HEK293T (cell line): ENCODE results near the gene STON2.

Experiments
- BHLHE40 ChIP-seq: fragments of 450-650 bp; IDR thresholded peaks from 2 replicates; pipeline ENCODE4 v1.6.1; 2016; ENCODE audit warnings: mild to moderate bottlenecking, moderate library complexity, borderline replicate concordance
- CTBP1 ChIP-seq: fragments of 450-650 bp; IDR thresholded peaks from 2 replicates; pipeline ENCODE4 v1.6.1; 2016; ENCODE audit warnings: borderline replicate concordance
- FOXM1 ChIP-seq: fragments of 450-650 bp; IDR thresholded peaks from 2 replicates; pipeline ENCODE4 v1.6.1; 2017; ENCODE audit warnings: mild to moderate bottlenecking, borderline replicate concordance
- HDGF ChIP-seq: fragments of 450-650 bp; IDR thresholded peaks from 2 replicates; pipeline ENCODE4 v1.6.1; 2017; ENCODE audit warnings: antibody characterized with exemption, borderline replicate concordance
- LEF1 ChIP-seq: fragments of 450-650 bp; IDR thresholded peaks from 2 replicates; pipeline ENCODE4 v1.6.1; 2017; ENCODE audit warnings: mild to moderate bottlenecking, borderline replicate concordance
- SUZ12 ChIP-seq: fragments of 450-650 bp; IDR thresholded peaks from 2 replicates; pipeline ENCODE4 v1.6.1; 2016; ENCODE audit warnings: mild to moderate bottlenecking

DNA sequence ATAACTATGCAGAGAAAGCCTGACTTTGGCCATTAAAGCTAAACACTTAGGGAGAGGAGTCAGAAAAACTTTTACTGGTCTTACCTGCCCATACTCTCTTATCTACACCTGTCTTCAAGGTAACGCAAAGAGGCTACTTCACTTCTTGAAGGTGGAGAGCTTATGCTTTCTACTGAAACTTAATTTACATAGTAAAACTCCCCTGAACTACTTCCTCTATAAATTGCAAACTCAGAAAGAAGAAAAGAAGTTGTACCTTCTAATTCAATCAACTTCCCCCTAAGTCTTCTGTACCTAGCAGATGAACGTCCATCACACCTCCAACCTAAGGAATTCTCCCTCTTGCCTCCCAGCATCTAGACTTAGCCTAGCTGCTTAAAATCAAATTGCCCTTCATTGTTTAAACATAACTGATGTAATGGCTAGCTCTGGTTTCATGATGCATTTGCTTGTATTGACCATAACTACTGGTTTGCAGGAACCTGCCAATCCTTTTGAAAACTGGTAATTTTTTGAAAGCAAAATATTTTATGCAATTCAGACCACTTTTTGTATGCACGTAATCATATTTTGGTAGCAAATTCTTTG is 87.7 kb downstream of the STON2 start:
- TF ChIP-seq LEF1 = no peak
- no peak for TF ChIP-seq FOXM1
- TF ChIP-seq CTBP1 = no peak
- no peak for TF ChIP-seq BHLHE40
- TF ChIP-seq SUZ12 = no peak
- TF ChIP-seq HDGF = no peak
